ENCODE data around the gene DLG2.

The DLG2 gene

DNA sequence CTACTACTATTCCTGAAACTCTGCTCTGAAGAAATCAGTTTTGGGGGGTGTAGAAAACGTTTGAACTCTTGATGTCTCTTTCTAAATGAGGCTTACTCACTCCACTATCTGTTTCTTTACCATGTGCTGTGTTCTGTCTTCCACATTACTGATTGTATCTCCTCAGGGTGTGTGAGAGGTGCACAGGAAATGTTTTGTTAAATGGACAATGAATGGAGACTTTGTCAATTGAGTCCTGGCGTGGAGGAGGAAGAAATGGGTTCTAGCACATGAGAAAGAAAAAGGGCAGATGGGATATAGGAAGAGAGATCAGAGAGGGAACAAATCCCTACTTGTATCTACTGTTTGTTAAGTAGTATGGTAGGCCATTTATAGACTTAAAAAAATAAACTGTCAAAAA, 1763.9 kb downstream of the DLG2 start:
- DNase-seq = no peak

DNA sequence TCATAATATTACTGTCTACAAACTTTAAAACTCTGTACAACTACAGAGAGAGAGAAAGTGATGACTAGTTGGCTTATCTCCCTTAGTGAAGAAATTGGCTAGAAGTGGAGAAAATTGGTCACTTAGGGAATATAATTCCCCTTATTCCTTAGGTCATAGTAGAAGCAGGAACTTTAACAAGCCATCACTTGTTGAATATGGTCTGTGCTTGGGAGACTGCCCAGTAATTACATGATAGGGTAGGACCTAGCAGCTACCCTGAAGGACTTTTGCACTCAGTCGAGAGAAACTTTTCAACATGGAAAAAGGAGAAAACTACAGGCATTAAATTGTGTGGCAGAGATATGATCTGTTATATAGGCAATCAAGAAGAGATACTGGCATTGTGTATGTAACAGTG, 1764.5 kb downstream of the DLG2 start:
- DNase-seq = no peak

DNA sequence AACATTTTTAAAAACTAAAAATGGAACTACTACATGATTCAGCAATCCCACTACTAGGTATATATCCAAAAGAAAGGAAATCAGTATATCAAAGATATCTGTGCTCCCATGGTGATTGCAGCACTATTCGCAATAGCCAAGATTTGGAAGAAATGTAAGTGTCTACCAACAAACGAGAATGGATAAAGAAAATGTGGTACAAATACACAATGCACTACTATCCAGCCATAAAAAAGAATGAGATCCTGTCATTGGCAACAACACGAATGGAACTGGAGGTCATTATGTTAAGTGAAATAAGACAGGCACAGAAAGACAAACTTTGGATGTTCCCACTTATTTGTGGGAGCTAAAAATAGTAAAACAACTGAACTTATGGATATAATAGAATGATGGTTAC, 1765.1 kb downstream of the DLG2 start:
- no peak for DNase-seq

DNA sequence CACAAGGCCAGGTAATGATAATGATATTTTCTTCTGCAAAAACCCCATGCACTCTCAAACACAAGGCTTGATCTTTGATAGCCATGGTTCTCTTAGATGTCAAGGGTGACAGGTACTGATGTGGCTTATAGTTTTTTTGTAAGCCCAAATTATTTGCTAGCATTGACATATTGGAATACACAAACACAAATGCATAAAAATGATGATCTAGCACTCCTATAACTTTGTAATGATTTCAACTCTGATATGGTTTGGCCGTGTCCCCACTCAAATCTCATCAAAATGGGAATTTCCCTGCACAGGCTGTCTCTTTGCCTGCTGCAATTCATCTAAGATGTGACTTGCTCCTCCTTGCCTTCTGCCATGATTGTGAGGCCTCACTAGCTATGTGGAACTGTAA, 1768.5 kb downstream of the DLG2 start:
- DNase-seq = no peak

DNA sequence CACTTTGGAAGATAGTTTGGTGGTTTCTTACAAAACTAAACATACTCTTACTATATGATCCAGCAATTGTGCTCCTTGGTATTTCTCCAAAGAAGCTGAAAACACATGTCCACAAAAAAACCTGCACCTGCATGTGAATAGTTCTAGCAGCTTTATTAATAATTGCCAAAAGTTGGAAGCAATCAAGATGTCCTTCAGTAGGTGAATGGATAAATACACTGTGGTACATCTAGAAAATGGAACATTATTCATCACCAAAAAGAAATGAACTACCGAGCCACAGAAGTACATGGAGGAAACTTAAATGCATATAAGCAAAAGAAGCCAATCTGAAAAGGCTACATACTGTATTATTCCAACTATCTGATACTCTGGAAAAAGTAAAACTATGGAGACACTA, 1771.9 kb downstream of the DLG2 start:
- no peak for DNase-seq

DNA sequence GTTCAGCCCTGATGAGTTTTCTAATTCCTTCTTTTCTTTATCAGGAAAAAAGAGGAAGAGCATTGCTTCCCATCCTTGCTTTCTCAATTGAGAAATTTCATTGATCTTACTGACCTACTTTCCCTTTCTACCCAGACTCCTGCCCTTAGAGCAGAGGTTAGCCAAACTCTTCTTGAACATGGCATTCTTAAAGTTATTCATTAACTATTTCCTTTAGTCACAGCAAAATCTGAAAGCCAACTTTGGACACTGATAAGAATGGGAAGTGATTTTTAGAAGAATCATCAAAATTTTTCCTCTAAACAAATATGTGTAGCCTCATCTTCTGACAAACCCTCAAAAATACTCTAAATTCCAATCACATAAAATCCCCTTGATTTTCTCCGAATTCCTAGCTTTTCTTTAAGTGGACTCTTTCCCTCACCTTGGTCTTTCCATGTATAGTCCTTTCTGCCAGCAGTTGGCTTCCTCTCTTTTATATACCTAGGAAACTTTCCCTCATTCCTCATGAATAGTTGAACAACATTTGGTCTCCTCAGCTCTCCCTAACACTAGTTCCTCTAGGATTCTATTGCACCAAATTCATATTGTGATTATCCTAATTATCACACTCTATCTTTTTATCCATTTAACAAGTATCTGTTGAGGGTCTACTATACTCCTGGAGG, 1774.2 kb downstream of the DLG2 start:
- no peak for DNase-seq

DNA sequence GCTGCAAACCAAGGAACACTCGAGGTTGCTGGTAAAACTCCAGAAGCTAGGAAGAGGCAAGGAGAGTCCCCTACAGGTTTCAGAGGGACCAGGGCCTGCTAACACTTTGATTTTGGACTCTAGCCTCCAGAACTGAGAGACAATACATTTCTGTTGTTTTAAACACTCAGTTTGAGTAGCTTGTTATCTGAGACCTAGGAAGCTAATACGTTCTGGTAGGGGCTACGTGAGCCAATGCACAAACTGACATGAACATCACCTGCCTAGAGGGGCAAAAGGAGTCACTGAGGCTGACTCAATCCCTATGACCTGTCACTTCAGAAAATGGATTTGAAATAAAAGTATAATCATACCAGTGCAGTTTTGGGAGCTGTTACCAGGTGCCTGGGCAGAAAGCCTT, 1775.1 kb downstream of the DLG2 start:
- DNase-seq = no peak

DNA sequence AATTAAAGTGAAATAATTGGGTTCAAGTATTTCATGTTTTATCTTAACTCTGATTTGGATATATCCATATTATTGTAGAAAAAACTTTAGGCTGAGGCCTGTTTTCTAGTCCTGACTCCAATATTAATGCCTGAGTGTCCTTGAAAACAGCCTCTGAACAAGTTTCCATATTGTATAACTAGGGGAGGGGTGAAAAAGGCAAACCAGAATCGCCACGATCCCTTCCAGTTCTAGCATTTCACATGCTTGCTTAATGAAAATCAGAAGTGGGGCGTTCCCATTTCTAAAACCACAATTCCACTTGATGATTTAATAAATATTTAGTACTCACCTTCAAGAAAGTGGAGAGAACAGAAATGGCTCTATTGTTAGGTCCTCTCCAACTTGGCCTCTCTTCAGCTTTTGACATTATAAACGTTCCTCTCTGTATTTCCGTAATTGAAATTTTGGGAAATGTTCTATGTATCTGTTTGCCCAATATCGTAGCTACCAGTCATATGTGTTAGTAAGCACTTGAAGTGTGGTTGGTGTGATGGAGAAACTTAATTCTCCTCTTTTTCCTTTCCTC, 1779.6 kb downstream of the DLG2 start:
- no peak for DNase-seq

DNA sequence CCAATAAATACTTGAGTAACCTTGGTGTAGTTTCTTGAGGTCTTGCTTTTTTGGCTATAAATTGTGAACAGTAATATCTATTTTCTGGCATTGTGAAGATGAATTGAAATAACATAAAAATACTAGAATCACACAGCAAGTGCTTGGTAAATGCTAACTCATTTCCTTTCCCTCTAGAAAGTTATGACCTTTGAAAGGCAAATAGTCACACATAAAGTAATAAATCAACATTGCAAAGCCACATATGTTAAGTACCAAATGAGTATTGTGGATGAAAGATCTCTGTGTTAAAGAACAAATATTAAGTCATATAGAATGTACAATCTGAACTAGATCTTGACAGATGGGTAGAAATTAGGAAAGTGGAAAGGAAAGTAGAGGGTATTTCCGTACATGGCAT, 1781.3 kb downstream of the DLG2 start:
- no peak for DNase-seq

DNA sequence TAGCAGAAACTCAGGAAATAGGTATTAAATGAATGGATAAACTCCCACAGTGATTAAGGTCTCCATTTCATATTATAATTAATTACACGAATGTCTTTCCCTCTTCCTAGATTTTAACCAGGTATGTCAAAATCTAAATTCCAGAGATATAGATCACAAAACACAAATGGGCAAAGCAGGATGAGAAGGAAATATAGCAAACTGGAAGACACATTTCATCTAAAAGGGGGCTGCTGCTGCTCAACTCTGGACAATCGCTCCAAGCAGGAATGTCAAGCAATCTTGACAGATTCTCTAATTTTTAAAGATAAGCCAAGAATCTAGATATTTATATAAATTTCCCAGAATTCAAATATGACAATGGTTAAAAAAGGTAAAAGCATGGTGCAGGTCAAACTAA, 1786.8 kb downstream of the DLG2 start:
- DNase-seq = no peak

DNA sequence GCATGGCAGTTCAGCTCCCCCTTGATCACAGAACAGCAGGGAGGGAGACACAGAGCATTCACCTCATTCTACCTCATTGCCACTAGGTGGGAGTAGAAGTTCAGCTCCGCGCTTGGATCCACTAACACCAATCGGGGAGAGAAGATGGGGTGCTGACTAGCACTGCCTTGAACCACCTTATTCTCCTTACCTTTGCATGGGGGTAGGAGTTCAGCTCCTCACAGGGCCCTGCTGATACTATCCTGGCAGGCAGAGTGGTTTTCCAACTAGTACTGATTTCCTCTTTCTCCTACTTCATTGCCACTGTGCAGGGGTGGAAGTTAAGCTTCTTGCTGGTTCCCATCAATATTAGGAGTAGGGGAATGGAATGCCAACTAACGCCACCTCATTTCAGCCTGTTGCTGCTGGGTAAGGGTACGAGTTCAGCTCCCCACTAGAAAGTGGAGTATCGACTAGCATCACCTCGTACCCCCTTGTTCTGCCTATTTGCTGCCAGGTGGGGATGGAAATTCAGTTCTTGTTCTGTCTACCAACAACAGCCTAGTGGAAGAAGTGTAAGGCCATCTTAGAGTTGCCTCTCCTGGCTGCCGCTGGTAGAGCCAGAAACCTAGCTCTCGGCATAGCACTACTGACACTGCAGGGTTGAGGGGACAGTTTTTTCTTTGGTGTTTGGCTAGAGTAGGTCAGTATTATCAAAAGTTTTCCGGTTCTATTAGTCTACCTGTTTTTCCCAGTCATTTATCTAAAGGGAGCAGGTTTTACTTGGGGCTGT, 1790.1 kb downstream of the DLG2 start:
- no peak for DNase-seq

DNA sequence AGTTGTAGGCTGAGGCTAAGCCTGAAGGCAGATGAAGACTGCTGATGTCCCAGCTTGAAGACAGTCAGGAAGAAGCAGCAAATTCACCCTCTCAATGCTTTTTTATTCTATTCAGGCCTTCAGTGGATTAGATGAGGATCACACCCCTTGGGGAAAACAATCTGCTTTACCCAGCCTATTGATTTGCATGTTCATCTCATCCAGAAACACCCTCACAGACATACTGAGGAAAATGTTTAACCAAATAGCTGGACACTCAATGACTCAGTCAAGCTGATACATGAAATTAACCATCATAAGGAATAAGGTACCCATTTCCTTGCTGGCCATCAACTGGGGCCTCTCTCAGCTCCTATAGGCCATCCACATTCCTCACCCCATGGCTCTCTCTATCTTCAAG, 1791.1 kb downstream of the DLG2 start:
- DNase-seq = no peak

DNA sequence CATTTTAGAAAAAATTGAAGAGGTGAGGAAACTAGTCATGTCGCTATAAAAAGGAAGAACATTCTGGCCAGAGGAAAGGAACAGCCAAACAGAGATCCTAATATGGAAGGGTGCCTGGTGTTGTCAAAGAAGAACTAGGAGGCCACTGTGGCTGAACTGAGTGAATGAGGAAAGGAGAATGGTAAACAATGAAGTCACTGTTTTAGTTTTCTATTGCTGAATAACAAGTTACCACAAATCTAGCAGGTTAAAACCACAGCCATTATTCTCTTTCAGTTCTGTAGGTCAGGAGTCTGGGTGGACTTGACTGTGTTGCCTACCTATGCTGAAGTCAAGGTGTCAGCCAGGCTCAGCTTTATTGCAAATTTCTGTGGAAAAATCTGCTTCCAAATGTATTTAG, 1791.7 kb downstream of the DLG2 start:
- no peak for DNase-seq

DNA sequence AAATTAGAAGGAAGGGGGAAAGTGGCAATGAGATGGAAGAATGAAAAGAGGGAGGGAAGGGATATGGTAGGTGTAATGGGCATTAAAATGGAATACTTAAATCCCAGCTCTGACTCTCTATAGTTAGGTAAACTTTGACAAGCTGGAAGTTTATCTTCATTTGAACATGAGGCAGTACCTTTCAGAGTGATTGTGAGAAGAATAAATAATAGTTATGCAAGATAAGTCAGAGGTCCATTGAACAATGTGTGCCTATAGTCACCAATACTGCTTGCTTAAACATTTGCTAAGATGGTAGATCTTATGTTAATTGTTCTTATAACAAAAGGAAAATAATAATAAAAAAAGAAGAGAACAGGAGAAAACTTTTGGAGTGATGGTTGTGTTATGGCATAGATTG, 1795.2 kb downstream of the DLG2 start:
- no peak for DNase-seq

DNA sequence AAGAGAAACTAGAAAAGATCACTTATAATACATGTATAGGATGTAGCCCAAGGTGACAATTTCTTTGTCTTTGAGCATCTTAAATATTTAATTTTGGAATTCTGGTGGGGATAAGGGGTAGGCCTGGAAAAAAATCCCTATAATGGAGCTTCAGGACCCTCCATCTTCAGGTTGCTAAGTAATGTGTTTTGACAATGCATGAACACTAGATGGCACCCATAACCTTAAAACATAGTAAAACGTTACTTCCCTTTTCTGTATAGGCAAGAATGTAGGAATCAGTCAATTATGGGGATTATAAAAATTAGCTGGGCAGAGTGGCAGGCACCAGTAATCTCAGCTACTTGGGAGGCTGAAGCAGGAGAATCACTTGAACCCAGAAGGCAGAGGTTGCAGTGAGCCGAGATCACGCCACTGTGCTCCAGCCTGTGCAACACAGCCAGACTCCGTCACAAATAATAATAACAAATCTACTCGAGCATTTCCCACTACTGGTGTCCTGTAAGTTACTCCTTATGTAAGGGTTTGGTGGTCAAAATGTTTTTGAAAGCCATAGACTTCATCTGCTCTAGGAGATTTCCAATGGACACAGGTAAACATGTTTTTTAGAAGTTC, 1799.1 kb downstream of the DLG2 start:
- no peak for DNase-seq

DNA sequence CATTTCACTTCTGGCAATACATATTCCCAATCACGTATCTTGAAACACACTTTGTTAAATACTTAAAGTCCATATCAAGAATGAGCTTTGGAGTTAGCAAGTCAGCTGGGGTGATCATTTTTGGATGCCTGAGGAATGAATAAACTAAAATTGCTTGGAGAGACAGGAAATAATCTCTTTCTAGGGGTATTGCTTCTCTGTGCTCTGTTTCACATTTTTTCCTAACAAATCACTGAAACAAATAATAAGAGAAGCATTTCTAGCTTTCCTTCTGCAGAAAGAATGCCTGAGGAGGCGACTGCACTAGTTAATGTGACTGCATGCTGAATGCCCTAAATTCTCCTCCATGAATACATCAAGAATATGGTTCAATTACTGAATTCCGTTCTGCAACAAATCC, 1799.6 kb downstream of the DLG2 start:
- no peak for DNase-seq

DNA sequence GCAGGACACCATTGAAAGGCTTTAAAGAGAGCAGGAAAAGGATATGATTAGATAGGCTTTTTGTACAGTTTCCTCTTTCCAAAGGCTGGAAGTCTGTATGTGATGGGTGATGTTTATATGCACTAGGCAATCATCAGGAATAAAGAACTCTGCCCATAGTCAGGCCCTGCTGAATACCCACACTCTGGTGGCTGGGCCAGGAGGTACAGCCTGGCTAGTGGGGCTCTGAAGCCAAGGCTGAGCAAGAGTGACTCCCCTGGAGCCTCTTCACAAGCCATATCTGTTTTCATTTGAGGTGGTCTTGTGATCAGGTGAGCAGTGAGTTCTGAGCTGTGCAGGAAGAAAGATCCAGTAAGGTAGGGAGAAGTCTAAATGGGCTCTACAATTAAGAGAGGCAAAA, 1801.1 kb downstream of the DLG2 start:
- no peak for DNase-seq

DNA sequence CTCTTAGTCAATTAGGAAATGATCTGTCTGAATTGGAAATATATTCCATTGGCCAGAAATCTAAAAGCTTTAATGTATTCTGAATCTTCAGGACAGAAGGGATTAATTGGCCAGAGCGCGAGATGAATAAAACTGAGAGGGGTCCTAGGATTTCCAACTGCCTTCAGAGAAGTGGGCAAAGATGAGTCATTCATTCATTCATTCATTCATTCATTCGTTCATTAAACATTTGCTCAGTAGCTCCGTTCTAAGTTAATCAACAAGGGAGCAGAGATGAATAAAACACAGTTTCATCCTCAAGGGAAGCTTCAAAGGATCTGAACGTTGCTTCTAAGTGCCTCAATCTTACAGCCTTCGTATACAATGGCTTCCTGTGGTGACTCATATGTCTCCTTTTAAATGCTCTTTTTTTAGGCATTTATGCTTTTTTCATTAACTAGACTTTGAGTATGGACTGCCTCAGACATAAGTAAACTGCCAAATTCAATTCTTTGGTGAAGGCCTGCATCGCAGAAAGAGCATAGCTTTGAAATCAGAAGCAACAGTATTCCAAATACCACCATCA, 1803.6 kb downstream of the DLG2 start:
- DNase-seq = no peak

DNA sequence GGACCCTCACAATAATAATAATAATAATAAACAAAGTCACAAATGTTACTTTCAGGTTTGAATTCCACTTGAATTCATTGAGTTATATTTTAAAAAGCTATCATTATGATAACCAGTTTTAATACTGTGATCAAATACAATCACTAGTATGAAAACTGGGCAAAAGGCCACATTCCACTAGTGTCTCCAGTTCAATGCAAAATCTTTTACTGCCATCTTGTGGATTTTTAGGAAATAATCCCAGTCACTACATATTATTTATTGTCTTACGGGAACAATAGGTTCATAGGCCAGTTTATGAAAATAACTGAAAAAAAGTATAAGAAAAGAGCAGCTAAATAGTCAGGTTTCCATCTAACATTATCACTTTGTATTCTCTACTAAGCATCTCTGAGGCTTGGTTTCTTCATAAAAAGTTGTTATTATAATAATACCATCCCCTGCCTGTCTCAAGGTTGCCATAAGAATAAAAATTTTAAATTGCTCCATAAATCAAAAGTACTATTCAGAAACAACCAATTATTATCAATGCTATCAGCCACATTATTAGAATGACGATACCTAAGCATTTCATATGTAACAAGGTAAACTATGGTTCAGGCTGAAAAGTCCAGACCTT, 1807.1 kb downstream of the DLG2 start:
- no peak for DNase-seq

DNA sequence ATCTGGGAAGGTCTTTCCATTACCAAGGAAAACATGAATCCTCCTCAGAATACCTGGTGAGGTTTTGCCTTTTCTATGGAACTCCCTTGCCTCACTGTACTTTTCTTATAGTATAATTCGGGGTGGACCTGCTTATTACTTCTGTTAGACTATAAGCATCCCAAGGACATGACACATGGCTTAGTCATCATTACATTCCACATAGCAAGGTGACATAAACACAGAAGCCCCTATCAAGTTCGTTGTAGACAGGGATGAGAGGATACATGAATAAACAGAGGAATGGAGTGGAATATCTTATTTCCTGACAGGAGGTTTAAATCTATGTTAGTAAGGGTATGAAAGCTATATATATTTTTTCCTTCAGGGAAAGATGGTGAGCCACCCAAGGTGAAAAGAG, 1808.8 kb downstream of the DLG2 start:
- DNase-seq = no peak

DNA sequence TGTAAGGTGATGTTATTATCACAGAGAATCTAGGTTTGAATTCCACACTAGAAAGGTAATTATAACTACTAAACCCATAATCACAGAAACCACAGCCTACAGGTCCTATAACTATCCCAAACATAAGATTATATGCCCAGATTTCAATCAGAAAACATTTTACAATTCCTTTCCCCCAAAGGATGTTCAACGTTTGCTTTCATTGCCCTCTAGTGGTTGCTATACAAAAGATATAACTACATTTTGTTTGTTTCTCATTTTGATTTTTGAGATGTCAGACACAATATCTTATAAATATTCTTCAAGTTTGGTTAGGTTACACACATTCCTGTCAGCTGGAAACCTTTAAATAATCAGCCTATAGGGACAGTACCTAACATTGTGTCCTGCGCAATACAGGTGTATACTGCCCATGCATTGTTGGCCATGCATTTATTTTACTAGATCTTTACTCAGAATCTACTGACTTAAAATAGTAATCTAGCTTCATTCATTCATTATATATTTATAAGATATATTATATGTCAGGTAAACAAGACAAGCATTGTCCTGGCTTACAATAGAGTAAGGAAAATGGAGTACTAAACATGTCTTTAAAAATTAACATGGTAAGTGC, 1810.5 kb downstream of the DLG2 start:
- DNase-seq = no peak

DNA sequence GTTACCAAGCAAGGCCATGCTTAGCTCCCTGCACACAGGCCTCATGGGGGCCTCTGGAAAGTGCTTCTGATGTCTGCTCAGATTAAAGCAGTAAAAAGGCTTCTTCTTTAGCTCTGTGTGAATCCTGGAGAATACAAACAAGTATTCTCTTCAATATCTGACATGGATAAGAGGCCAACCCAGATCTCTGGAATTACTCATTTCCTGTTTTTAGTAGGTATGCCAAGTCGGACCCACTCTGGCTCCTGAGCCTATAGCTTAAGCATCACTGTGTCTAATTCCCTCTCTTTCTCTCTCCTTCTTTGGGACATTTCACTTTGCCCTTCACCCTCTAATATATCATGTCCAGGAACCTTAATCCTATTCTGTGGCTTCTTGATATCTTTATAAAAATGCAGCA, 1811.4 kb downstream of the DLG2 start:
- DNase-seq = no peak

DNA sequence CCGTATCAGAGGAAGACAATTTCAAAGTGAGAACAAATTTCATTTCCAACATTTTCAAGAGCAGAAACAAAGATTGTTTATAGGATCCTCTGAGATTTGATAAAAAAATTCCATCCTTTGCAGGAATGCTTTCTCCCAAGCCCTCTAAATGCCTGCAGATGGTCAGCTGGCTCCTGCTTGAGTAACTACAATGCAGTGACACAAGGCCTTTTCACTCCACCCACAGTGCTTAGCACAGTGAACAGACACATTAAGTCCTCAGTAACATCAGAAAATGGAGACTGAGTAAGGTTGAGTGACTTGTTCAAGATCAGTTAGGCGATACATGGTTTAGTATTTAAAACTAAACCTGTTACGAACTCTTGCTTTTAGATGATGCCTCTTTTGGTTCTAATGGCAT, 1813.8 kb downstream of the DLG2 start:
- DNase-seq = no peak
